ENCODE measurements around the gene STXBP5L. TPM values are rescaled to one million over a fixed set of nuclear protein-coding genes. Genes with fewer than 3 reads are reported as not detected.
"Not testable (repeated sequence)": the region's sequence is repeated elsewhere in the genome, so short reads cannot be mapped to it uniquely, and the experiment has no call there.

The STXBP5L gene
- total RNA-seq, 2 experiments from 2014 or later = not detected

DNA sequence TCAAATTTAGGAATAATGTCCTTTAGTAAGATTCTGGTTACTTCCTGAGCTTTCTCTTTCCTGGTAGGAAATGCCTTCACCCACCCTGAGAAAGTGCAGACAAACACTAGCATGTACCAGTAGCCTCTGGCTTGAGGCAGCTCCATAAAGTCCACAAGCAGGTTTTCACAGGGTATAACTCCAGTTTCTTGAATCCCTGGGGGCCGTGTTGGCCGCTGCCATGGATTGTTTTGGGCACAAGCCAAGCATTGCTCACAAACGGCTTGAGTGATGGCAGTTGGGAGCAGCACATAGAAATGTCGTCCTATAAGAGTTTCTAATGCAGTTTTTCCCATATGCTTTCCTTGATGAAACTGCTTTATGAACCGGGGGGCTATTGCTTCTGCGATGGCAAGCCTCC is 164.1 kb downstream of the STXBP5L start:
- TF ChIP-seq, protein P1, sequence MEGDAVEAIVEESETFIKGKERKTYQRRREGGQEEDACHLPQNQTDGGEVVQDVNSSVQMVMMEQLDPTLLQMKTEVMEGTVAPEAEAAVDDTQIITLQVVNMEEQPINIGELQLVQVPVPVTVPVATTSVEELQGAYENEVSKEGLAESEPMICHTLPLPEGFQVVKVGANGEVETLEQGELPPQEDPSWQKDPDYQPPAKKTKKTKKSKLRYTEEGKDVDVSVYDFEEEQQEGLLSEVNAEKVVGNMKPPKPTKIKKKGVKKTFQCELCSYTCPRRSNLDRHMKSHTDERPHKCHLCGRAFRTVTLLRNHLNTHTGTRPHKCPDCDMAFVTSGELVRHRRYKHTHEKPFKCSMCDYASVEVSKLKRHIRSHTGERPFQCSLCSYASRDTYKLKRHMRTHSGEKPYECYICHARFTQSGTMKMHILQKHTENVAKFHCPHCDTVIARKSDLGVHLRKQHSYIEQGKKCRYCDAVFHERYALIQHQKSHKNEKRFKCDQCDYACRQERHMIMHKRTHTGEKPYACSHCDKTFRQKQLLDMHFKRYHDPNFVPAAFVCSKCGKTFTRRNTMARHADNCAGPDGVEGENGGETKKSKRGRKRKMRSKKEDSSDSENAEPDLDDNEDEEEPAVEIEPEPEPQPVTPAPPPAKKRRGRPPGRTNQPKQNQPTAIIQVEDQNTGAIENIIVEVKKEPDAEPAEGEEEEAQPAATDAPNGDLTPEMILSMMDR (IDR thresholded peaks at IDR 0.05) = no peak

GRCh38 chr3:121073011-121073410 is 165.0 kb downstream of the STXBP5L start:
- Mint-ChIP-seq H3K9me3 (no peaks in the 10 kb centered on the region), H3K36me3 (ENCODE audit: low read depth) (no peaks in the 10 kb centered on the region), H3K4me1 (ENCODE audit: low read depth) (no peaks in the 10 kb centered on the region), H3K27me3 (no peaks in the 10 kb centered on the region), H3K27ac (no peak overlapping the region), H3K4me3 (no peak overlapping the region)
- Histone ChIP-seq H3K4me3 (ENCODE audit: low read length) (no peak overlapping the region), H3K36me3 (ENCODE audit: insufficient read depth, low read length) (no peaks in the 10 kb centered on the region), H3K4me1 (ENCODE audit: insufficient read depth, low read length) (no peaks in the 10 kb centered on the region), H3K9me3 (ENCODE audit: control insufficient read depth in 1 of 2, insufficient read depth in 1 of 2, low read length in 2 of 2) (peaks cover 0 to 3% of the 10 kb centered on the region in 2 experiments), H3K27ac (ENCODE audit: low read depth in 1 of 2, low read length in 2 of 2) (no peak overlapping the region), H3K27me3 (ENCODE audit: control insufficient read depth in 1 of 2, insufficient read depth in 2 of 2, low read length in 2 of 2) (no peaks in the 10 kb centered on the region)
- CTCF ChIA-PET = no interaction called here
- no peak for ATAC-seq (ENCODE audit: poor library complexity)
- POLR2A ChIA-PET = no interaction called here
- intact Hi-C loops (cut with DNase I, micrococcal nuclease) = no loop called here
- DNase-seq = no peak
- TF ChIP-seq, protein P1 (IDR thresholded peaks at IDR 0.05) = no peak

More for the DNA sequence above, 164.1 kb downstream of the STXBP5L start:
- peaks cover 0 to 3% of the 10 kb centered on the region in 2 experiments for H3K9me3 ChIP-seq (ENCODE audit: control insufficient read depth in 1 of 2, insufficient read depth in 1 of 2, low read length in 2 of 2)
- H3K27me3 Mint-ChIP-seq = no peaks in the 10 kb centered on the region
- H3K9me3 Mint-ChIP-seq = no peaks in the 10 kb centered on the region
- no peak overlapping the region for H3K27ac ChIP-seq (ENCODE audit: low read depth in 1 of 2, low read length in 2 of 2)
- no peaks in the 10 kb centered on the region for H3K27me3 ChIP-seq (ENCODE audit: control insufficient read depth in 1 of 2, insufficient read depth in 2 of 2, low read length in 2 of 2)
- DNase-seq (no peak), ATAC-seq (ENCODE audit: poor library complexity) (no peak)
- H3K4me1 ChIP-seq (ENCODE audit: insufficient read depth, low read length) = no peaks in the 10 kb centered on the region
- CTCF ChIA-PET = no interaction called here
- no peak overlapping the region for H3K27ac Mint-ChIP-seq
- POLR2A ChIA-PET = no interaction called here
- no peak overlapping the region for H3K4me3 ChIP-seq (ENCODE audit: low read length)
- H3K4me3 Mint-ChIP-seq = no peak overlapping the region
- no peaks in the 10 kb centered on the region for H3K4me1 Mint-ChIP-seq (ENCODE audit: low read depth)
- no peaks in the 10 kb centered on the region for H3K36me3 ChIP-seq (ENCODE audit: insufficient read depth, low read length)
- intact Hi-C loops (cut with DNase I, micrococcal nuclease) = no loop called here
- H3K36me3 Mint-ChIP-seq (ENCODE audit: low read depth) = no peaks in the 10 kb centered on the region

DNA sequence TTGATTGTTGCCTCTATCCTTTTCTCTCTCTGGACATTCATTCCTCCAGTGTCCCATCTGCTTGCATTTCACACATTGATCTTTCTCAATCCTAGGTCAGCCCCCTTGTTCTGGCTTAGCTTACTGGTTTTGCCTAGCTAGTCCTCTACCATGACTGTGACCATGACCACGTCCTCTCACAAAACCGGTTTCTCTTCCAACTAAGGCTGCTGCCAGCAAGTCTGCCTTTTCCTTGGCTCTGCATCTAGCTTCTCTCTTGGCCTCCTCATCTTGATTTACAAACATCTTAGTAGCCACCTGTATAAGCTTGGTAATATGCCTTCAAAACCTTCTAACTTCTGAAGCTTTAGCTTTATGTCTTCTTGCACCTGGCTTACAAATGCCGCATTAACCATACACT is 167.2 kb downstream of the STXBP5L start:
- Histone ChIP-seq H3K36me3 (ENCODE audit: insufficient read depth, low read length) (no peaks in the 10 kb centered on the region), H3K9me3 (ENCODE audit: control insufficient read depth in 1 of 2, insufficient read depth in 1 of 2, low read length in 2 of 2) (peaks cover 0 to 11% of the 10 kb centered on the region in 2 experiments), H3K4me1 (ENCODE audit: insufficient read depth, low read length) (no peaks in the 10 kb centered on the region), H3K27ac (ENCODE audit: low read depth in 1 of 2, low read length in 2 of 2) (no peak overlapping the region), H3K4me3 (ENCODE audit: low read length) (no peak overlapping the region), H3K27me3 (ENCODE audit: control insufficient read depth in 1 of 2, insufficient read depth in 2 of 2, low read length in 2 of 2) (no peaks in the 10 kb centered on the region)
- intact Hi-C loops (cut with DNase I, micrococcal nuclease) = no loop called here
- ATAC-seq (ENCODE audit: poor library complexity) (no peak), DNase-seq (no peak)
- H3K4me3 Mint-ChIP-seq = no peak overlapping the region
- POLR2A ChIA-PET = no interaction called here
- no peaks in the 10 kb centered on the region for H3K4me1 Mint-ChIP-seq (ENCODE audit: low read depth)
- CTCF ChIA-PET = no interaction called here
- no peaks in the 10 kb centered on the region for H3K9me3 Mint-ChIP-seq
- no peak overlapping the region for H3K27ac Mint-ChIP-seq
- H3K27me3 Mint-ChIP-seq = no peaks in the 10 kb centered on the region
- H3K36me3 Mint-ChIP-seq (ENCODE audit: low read depth) = no peaks in the 10 kb centered on the region
- TF ChIP-seq, protein P1 (IDR thresholded peaks at IDR 0.05) = no peak

DNA sequence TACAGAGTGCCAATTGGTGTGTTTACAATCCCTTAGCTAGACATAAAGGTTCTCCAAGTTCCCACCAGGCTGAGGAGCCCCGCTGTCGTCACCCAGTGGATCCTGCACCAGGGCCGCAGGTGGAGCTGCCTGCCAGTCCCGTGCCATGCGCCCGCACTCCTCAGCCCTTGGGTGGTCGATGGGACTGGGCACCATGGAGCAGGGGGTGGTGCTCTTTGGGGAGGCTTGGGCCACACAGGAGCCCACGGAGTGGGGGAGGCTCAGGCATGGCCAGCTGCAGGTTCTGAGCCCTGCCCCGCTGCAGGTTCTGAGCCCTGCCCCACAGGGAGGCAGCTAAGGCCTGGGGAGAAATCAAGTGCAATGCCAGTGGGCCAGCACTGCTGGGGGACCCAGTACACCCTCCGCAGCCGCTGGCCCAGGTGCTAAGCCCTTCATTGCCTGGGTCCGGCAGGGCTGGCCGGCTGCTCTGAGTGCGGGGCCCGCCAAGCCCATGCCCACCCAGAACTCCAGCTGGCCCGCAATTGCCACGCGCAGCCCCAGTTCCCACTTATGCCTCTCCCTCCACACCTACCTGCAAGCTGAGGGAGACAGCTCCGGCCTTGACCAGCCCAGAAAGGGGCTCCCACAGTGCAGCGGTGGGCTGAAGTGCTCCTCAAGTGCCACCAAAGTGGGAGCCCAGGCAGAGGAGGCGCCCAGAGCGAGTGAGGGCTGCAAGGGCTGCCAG is 170.5 kb downstream of the STXBP5L start:
- H3K36me3 ChIP-seq (ENCODE audit: insufficient read depth, low read length); CTCF ChIA-PET; H3K27ac Mint-ChIP-seq; H3K36me3 Mint-ChIP-seq (ENCODE audit: low read depth); H3K4me1 Mint-ChIP-seq (ENCODE audit: low read depth); H3K4me1 ChIP-seq (ENCODE audit: insufficient read depth, low read length); H3K4me3 Mint-ChIP-seq; DNase-seq; H3K4me3 ChIP-seq (ENCODE audit: low read length); H3K27me3 Mint-ChIP-seq; intact Hi-C loops (cut with DNase I, micrococcal nuclease); H3K27me3 ChIP-seq (ENCODE audit: control insufficient read depth in 1 of 2, insufficient read depth in 2 of 2, low read length in 2 of 2); POLR2A ChIA-PET; ATAC-seq (ENCODE audit: poor library complexity); H3K27ac ChIP-seq (ENCODE audit: low read depth in 1 of 2, low read length in 2 of 2); H3K9me3 Mint-ChIP-seq: not testable (repeated sequence)
- H3K9me3 ChIP-seq (ENCODE audit: control insufficient read depth in 1 of 2, insufficient read depth in 1 of 2, low read length in 2 of 2) = peaks cover 0 to 16% of the 10 kb centered on the region in 2 experiments

Data from CD4-positive, alpha-beta T cell (primary cell).